HEK293 (cell line): ENCODE measurements around the gene FBP1.

Experiments used
- CTCF ChIA-PET: fragments of 350-600 bp; formaldehyde crosslinking; extraction: SDS; loops from one replicate; lab custom pipeline; 2021; ENCODE audit warnings: antibody characterized with exemption; lab: Yijun Ruan, JAX
- POLR2A ChIA-PET: fragments of 300-600 bp; formaldehyde crosslinking; extraction: SDS; loops from one replicate; lab custom pipeline; 2020; ENCODE audit warnings: antibody characterized with exemption, inconsistent platforms; lab: Yijun Ruan, JAX
- H3K27ac ChIP-seq: fragments of 200-500 bp; sonication (Bioruptor generic); 2 replicates; pipeline ENCODE4 v1.5.1; 2014; ENCODE audit warnings: low read depth, low read length, control low read depth, inconsistent platforms; ENCODE audit errors: extremely low read depth
- H3K36me3 ChIP-seq, 2 experiments: fragments of 200-500 bp in 1 of 2; sonication (Bioruptor generic) in 1 of 2; 1 replicate in 1 of 2; 2 replicates in 1 of 2; pipeline ENCODE4 v1.5.1; 2014 to 2017; ENCODE audit warnings: inconsistent platforms in 2 of 2, low read length in 2 of 2; ENCODE audit not compliant: control insufficient read depth in 2 of 2, insufficient read depth in 1 of 2
- H3K4me1 ChIP-seq: fragments of 200-500 bp; sonication (Bioruptor generic); 2 replicates; pipeline ENCODE4 v1.5.1; 2014; ENCODE audit warnings: mild to moderate bottlenecking, low read length, inconsistent platforms; ENCODE audit not compliant: control insufficient read depth, insufficient read depth
- H3K4me3 ChIP-seq: 2 replicates; pipeline ENCODE4 v1.5.1; 2011; ENCODE audit warnings: low read depth, mild to moderate bottlenecking, control low read depth, low read length, moderate library complexity
- H3K9me3 ChIP-seq: fragments of 200-500 bp; sonication (Bioruptor generic); 2 replicates; pipeline ENCODE4 v1.5.1; 2014; ENCODE audit warnings: low read depth, low read length, inconsistent platforms; ENCODE audit not compliant: control insufficient read depth, insufficient read depth
- BCL11B ChIP-seq: fragments of 450-650 bp; formaldehyde crosslinking; IDR thresholded peaks from 2 replicates; pipeline ENCODE4 v1.5.1; 2016; ENCODE audit warnings: low read depth, missing biosample characterization, missing genetic modification characterization
- GFI1B ChIP-seq: fragments of 450-650 bp; formaldehyde crosslinking; IDR thresholded peaks from 2 replicates; pipeline ENCODE4 v1.5.1; 2016; ENCODE audit warnings: missing biosample characterization, missing genetic modification characterization
- INSM2 ChIP-seq: fragments of 450-650 bp; formaldehyde crosslinking; IDR thresholded peaks from 2 replicates; pipeline ENCODE4 v1.5.1; 2016; ENCODE audit warnings: missing biosample characterization, missing genetic modification characterization
- PRDM2 ChIP-seq: fragments of 450-650 bp; formaldehyde crosslinking; IDR thresholded peaks from 2 replicates; pipeline ENCODE4 v1.5.1; 2016; ENCODE audit warnings: missing biosample characterization, missing genetic modification characterization, borderline replicate concordance
- REST ChIP-seq: fragments of 450-650 bp; formaldehyde crosslinking; IDR thresholded peaks from 2 replicates; pipeline ENCODE4 v1.5.1; 2016; ENCODE audit warnings: missing biosample characterization, missing genetic modification characterization
- SETDB1 ChIP-seq: IDR thresholded peaks from one replicate; pipeline ENCODE4 v1.6.1; 2017; ENCODE audit warnings: mild to moderate bottlenecking, low read length, moderate library complexity, mixed read lengths; ENCODE audit not compliant: insufficient read length
- ZFP37 ChIP-seq: fragments of 450-650 bp; formaldehyde crosslinking; IDR thresholded peaks from 2 replicates; pipeline ENCODE4 v1.5.1; 2016; ENCODE audit warnings: missing biosample characterization, missing genetic modification characterization
- ZNF132 ChIP-seq: fragments of 450-650 bp; formaldehyde crosslinking; IDR thresholded peaks from 2 replicates; pipeline ENCODE4 v1.5.1; 2017; ENCODE audit warnings: missing biosample characterization, missing genetic modification characterization, borderline replicate concordance
- ZNF223 ChIP-seq: fragments of 450-650 bp; formaldehyde crosslinking; IDR thresholded peaks from 2 replicates; pipeline ENCODE4 v1.5.1; 2016; ENCODE audit warnings: missing biosample characterization, missing genetic modification characterization
- ZNF24 ChIP-seq: fragments of 450-650 bp; formaldehyde crosslinking; IDR thresholded peaks from 2 replicates; pipeline ENCODE4 v1.5.1; 2016; ENCODE audit warnings: missing biosample characterization, missing genetic modification characterization
- ZNF394 ChIP-seq: fragments of 450-650 bp; formaldehyde crosslinking; IDR thresholded peaks from 2 replicates; pipeline ENCODE4 v1.5.1; 2016; ENCODE audit warnings: missing biosample characterization, missing genetic modification characterization, mild to moderate bottlenecking, moderate library complexity, borderline replicate concordance
- ZNF513 ChIP-seq: fragments of 450-650 bp; IDR thresholded peaks from 2 replicates; pipeline ENCODE4 v1.5.1; 2018; ENCODE audit warnings: missing biosample characterization, missing genetic modification characterization
- ZNF514 ChIP-seq: fragments of 450-650 bp; formaldehyde crosslinking; IDR thresholded peaks from 2 replicates; pipeline ENCODE4 v1.5.1; 2016; ENCODE audit warnings: missing biosample characterization, missing genetic modification characterization
- ZNF544 ChIP-seq: fragments of 450-650 bp; formaldehyde crosslinking; IDR thresholded peaks from 2 replicates; pipeline ENCODE4 v1.5.0; 2017; ENCODE audit warnings: missing biosample characterization, missing genetic modification characterization
- ZNF621 ChIP-seq: fragments of 450-650 bp; formaldehyde crosslinking; IDR thresholded peaks from 2 replicates; pipeline ENCODE4 v1.5.1; 2017; ENCODE audit warnings: missing biosample characterization, missing genetic modification characterization
- ZNF701 ChIP-seq: fragments of 450-650 bp; formaldehyde crosslinking; IDR thresholded peaks from 2 replicates; pipeline ENCODE4 v1.5.1; 2016; ENCODE audit warnings: missing biosample characterization, missing genetic modification characterization
- ZNF791 ChIP-seq: fragments of 450-650 bp; formaldehyde crosslinking; IDR thresholded peaks from 2 replicates; pipeline ENCODE4 v1.5.1; 2016; ENCODE audit warnings: missing biosample characterization, missing genetic modification characterization

The FBP1 gene

GRCh38 chr9:94649100-94649819, 9.9 kb upstream of the FBP1 start:
- H3K9me3 ChIP-seq, result no peaks in the 10 kb centered on the region
- CTCF ChIA-PET, result interaction anchor here (1.0 to 2.1 kb wide), 4 partner anchors 8 to 478 kb away, joined by 3 to 6 read pairs (median 3); no protein-coding TSS in a partner anchor

More at GRCh38 chr9:94649100-94649819, 9.9 kb upstream of the FBP1 start:
- Histone ChIP-seq H3K4me3 (no peak overlapping the region), H3K4me1 (no peaks in the 10 kb centered on the region), H3K27ac (no peak overlapping the region), H3K36me3 (no peaks in the 10 kb centered on the region)
- POLR2A ChIA-PET, result interaction anchor here (0.5 kb wide), 1 partner anchor 20 kb away, joined by 4 read pairs; no protein-coding TSS in a partner anchor
- TF ChIP-seq ZNF394 (tag by site-specific recombination) (no peak), BCL11B (tag by site-specific recombination) (no peak), ZNF132 (tag by site-specific recombination) (no peak), ZFP37 (no peak), ZNF544 (tag by site-specific recombination) (no peak), INSM2 (tag by site-specific recombination) (no peak), SETDB1 (no peak), GFI1B (tag by site-specific recombination) (no peak), ZNF701 (tag by site-specific recombination) (no peak), PRDM2 (tag by site-specific recombination) (no peak), ZNF514 (no peak), ZNF791 (tag by site-specific recombination) (no peak), ZNF621 (tag by site-specific recombination) (no peak), REST (tag by site-specific recombination) (no peak), ZNF513 (tag by site-specific recombination) (no peak), ZNF24 (tag by site-specific recombination) (no peak), ZNF223 (tag by site-specific recombination) (no peak)
